RWPE2 (cell line): ENCODE results near the gene RGS9.

Source experiments
- ATAC-seq: fragments of 200-7000 bp; cut with Tn5 transposase; 3 replicates; pipeline ENCODE4 v1.9.1; 2021; ENCODE audit warnings: low read depth
- DNase-seq: peaks from one replicate; pipeline ENCODE4 v3.0.0-alpha.2; 2020; ENCODE audit warnings: low spot score
- H3K27ac ChIP-seq: fragments of 450-650 bp; 2 replicates; pipeline ENCODE4 v1.5.1; 2017; ENCODE audit warnings: mild to moderate bottlenecking; ENCODE audit not compliant: poor library complexity, severe bottlenecking
- H3K27me3 ChIP-seq: fragments of 250-450 bp; sonication (Bioruptor Pico); 2 replicates; pipeline ENCODE4 v1.5.1; 2021; ENCODE audit warnings: mild to moderate bottlenecking, moderate library complexity; ENCODE audit not compliant: insufficient read depth, poor library complexity, severe bottlenecking
- H3K36me3 ChIP-seq: fragments of 250-450 bp; sonication (Bioruptor Pico); 2 replicates; pipeline ENCODE4 v1.5.1; 2020; ENCODE audit warnings: low read depth, mild to moderate bottlenecking, moderate library complexity
- H3K4me1 ChIP-seq: fragments of 250-450 bp; sonication (Bioruptor Pico); 2 replicates; pipeline ENCODE4 v1.5.1; 2021; ENCODE audit warnings: mild to moderate bottlenecking, moderate library complexity; ENCODE audit not compliant: insufficient read depth, poor library complexity, severe bottlenecking
- H3K4me3 ChIP-seq: fragments of 250-450 bp; sonication (Bioruptor Pico); 2 replicates; pipeline ENCODE4 v1.5.1; 2021; ENCODE audit warnings: mild to moderate bottlenecking, moderate library complexity; ENCODE audit not compliant: severe bottlenecking
- H3K9me3 ChIP-seq: fragments of 250-450 bp; sonication (Bioruptor Pico); 2 replicates; pipeline ENCODE4 v1.5.1; 2021; ENCODE audit warnings: mild to moderate bottlenecking, moderate library complexity; ENCODE audit not compliant: severe bottlenecking
- CTCF ChIP-seq: fragments of 450-650 bp; IDR thresholded peaks from one replicate; pipeline ENCODE4 v1.5.1; 2017; ENCODE audit warnings: mild to moderate bottlenecking, moderate library complexity; ENCODE audit not compliant: poor library complexity, severe bottlenecking

The RGS9 gene

GRCh38 chr17:65121916-65122806, 15.0 kb upstream of the RGS9 start:
- Histone ChIP-seq H3K4me3 (peak overlapping the region; percentile 42), H3K27ac (peak overlapping the region; percentile 62), H3K9me3 (no peaks in the 10 kb centered on the region), H3K36me3 (no peaks in the 10 kb centered on the region), H3K4me1 (peaks cover 19% of the 10 kb centered on the region), H3K27me3 (no peaks in the 10 kb centered on the region)
- no peak for DNase-seq
- no peak for ATAC-seq
- TF ChIP-seq CTCF = no peak

- no peak for TF ChIP-seq CTCF
- H3K4me1 ChIP-seq = peaks cover 19% of the 10 kb centered on the region
- peak overlapping the region; percentile 42 for H3K4me3 ChIP-seq
- H3K27me3 ChIP-seq = no peaks in the 10 kb centered on the region
- DNase-seq = peak; percentile 80
- no peaks in the 10 kb centered on the region for H3K9me3 ChIP-seq
- no peaks in the 10 kb centered on the region for H3K36me3 ChIP-seq
- ATAC-seq = peak; percentile 78
- peak overlapping the region; percentile 62 for H3K27ac ChIP-seq
Measured at GRCh38 chr17:65122836-65123756, 14.1 kb upstream of the RGS9 start.

- Histone ChIP-seq H3K9me3 (no peaks in the 10 kb centered on the region), H3K36me3 (no peaks in the 10 kb centered on the region), H3K27ac (peak overlapping the region; percentile 62), H3K4me1 (peaks cover 19% of the 10 kb centered on the region), H3K27me3 (no peaks in the 10 kb centered on the region), H3K4me3 (peak overlapping the region; percentile 42)
- TF ChIP-seq CTCF = no peak
- ATAC-seq = peak; percentile 41; the same call in 1 of the 3 replicates
- DNase-seq = no peak
Measured at GRCh38 chr17:65123757-65124675, 13.2 kb upstream of the RGS9 start.

DNA sequence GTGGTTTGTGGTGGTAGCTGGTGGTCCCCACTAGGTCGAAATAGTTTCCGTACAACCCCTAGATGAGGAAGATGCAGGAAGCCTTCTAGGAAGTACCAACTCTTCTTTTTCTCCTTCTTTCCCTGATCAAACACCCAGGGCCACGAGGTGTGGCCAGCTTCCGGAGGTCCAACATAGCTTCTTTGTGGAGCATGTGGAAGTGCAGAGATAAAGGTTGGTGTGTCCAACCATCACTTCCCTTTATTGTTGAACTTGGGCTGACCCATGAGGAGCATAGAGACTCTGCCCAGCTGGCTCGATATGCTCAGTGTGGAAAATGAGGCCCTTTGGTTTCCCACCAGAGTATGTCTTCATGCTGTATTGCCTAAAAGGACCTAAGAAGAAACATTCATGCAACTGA, 6.3 kb upstream of the RGS9 start:
- Histone ChIP-seq H3K4me3 (no peak overlapping the region), H3K36me3 (no peaks in the 10 kb centered on the region), H3K27ac (no peak overlapping the region), H3K9me3 (no peaks in the 10 kb centered on the region), H3K4me1 (no peaks in the 10 kb centered on the region), H3K27me3 (no peaks in the 10 kb centered on the region)
- DNase-seq (no peak), ATAC-seq (no peak)
- TF ChIP-seq CTCF = no peak
